Liver (tissue), 3 donors: ENCODE results near the gene SMYD3.

Experiments
- EGR1 ChIP-seq, 2 donors: IDR thresholded peaks; 2 replicates each; pipeline ENCODE4 v1.6.1; 2016 to 2018; ENCODE audit warnings: antibody characterized with exemption in 2 of 2, low read depth in 2 of 2
- GABPA ChIP-seq, 2 donors: IDR thresholded peaks in 1 of 2; conservative IDR thresholded peaks in 1 of 2; 2 replicates each; pipeline ENCODE4 v1.6.1; 2016; ENCODE audit warnings: antibody characterized with exemption in 2 of 2, mild to moderate bottlenecking in 1 of 2, moderate library complexity in 1 of 2
- HNF4A ChIP-seq, 2 donors: conservative IDR thresholded peaks; 2 replicates each; pipeline ENCODE4 v1.6.1; 2016; ENCODE audit warnings: antibody characterized with exemption in 2 of 2, mild to moderate bottlenecking in 2 of 2
- JUND ChIP-seq, 2 donors: IDR thresholded peaks; 2 replicates each; pipeline ENCODE4 v1.6.1; 2016; ENCODE audit warnings: antibody characterized with exemption in 2 of 2
- RAD21 ChIP-seq, 2 donors: IDR thresholded peaks; 2 replicates each; pipeline ENCODE4 v1.6.1; 2016; ENCODE audit warnings: antibody characterized with exemption in 2 of 2, mild to moderate bottlenecking in 2 of 2
- TF ChIP-seq, protein P1 (sequence below): fragments of 150-350 bp; IDR thresholded peaks from 2 replicates; pipeline ENCODE4 v1.5.1; 2017; ENCODE audit warnings: improper control_type of control experiment, low read depth, low read length; ENCODE audit not compliant: missing input control
- TF ChIP-seq, protein P2 (sequence below): IDR thresholded peaks from 2 replicates; pipeline ENCODE4 v1.6.1; 2016; ENCODE audit warnings: antibody characterized with exemption, mild to moderate bottlenecking
- TF ChIP-seq, protein P3 (sequence below): IDR thresholded peaks from 2 replicates; pipeline ENCODE4 v1.6.1; 2016; ENCODE audit warnings: antibody characterized with exemption
- donor health status: healthy.
- donor health status: healthy.

DNA sequence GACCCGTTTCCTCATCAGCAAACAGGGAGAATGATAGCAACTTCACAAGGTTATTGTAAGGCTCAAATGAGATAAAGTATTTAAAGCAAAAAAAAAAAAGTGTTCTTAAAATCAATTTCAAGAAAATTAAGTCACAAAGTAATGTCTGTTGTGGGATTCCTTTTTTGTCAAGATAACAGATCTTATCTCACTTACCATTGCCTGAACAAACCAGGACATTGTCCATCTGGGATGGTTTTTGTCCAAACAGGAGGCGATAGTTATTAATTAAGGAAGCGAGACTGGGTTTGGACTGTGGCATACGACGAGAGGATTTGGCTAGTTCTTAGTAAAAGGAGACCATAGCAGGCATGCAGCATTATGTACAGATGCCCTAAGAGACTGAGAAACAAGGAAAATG is 458.4 kb downstream of the SMYD3 start:
- TF ChIP-seq, protein P1, sequence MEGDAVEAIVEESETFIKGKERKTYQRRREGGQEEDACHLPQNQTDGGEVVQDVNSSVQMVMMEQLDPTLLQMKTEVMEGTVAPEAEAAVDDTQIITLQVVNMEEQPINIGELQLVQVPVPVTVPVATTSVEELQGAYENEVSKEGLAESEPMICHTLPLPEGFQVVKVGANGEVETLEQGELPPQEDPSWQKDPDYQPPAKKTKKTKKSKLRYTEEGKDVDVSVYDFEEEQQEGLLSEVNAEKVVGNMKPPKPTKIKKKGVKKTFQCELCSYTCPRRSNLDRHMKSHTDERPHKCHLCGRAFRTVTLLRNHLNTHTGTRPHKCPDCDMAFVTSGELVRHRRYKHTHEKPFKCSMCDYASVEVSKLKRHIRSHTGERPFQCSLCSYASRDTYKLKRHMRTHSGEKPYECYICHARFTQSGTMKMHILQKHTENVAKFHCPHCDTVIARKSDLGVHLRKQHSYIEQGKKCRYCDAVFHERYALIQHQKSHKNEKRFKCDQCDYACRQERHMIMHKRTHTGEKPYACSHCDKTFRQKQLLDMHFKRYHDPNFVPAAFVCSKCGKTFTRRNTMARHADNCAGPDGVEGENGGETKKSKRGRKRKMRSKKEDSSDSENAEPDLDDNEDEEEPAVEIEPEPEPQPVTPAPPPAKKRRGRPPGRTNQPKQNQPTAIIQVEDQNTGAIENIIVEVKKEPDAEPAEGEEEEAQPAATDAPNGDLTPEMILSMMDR, result no peak
- TF ChIP-seq JUND (IDR thresholded peaks at IDR 0.05), result no peak
- TF ChIP-seq, protein P2, sequence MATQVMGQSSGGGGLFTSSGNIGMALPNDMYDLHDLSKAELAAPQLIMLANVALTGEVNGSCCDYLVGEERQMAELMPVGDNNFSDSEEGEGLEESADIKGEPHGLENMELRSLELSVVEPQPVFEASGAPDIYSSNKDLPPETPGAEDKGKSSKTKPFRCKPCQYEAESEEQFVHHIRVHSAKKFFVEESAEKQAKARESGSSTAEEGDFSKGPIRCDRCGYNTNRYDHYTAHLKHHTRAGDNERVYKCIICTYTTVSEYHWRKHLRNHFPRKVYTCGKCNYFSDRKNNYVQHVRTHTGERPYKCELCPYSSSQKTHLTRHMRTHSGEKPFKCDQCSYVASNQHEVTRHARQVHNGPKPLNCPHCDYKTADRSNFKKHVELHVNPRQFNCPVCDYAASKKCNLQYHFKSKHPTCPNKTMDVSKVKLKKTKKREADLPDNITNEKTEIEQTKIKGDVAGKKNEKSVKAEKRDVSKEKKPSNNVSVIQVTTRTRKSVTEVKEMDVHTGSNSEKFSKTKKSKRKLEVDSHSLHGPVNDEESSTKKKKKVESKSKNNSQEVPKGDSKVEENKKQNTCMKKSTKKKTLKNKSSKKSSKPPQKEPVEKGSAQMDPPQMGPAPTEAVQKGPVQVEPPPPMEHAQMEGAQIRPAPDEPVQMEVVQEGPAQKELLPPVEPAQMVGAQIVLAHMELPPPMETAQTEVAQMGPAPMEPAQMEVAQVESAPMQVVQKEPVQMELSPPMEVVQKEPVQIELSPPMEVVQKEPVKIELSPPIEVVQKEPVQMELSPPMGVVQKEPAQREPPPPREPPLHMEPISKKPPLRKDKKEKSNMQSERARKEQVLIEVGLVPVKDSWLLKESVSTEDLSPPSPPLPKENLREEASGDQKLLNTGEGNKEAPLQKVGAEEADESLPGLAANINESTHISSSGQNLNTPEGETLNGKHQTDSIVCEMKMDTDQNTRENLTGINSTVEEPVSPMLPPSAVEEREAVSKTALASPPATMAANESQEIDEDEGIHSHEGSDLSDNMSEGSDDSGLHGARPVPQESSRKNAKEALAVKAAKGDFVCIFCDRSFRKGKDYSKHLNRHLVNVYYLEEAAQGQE, result no peak
- no peak for TF ChIP-seq RAD21 (IDR thresholded peaks at IDR 0.05)
- TF ChIP-seq HNF4A (conservative IDR thresholded peaks at IDR 0.05), result no peak
- no peak for TF ChIP-seq GABPA (IDR thresholded peaks at IDR 0.05 in 1 of 2, conservative IDR thresholded peaks at IDR 0.05 in 1 of 2)
- TF ChIP-seq EGR1 (IDR thresholded peaks at IDR 0.05; ENCODE audit: low read depth in 2 of 2), result no peak
- TF ChIP-seq, protein P3, sequence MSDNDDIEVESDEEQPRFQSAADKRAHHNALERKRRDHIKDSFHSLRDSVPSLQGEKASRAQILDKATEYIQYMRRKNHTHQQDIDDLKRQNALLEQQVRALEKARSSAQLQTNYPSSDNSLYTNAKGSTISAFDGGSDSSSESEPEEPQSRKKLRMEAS, result no peak
